Esophagus (tissue), 2 donors: ENCODE data around the gene FKBP1B. TPM values are rescaled to one million over a fixed set of nuclear protein-coding genes. Genes with fewer than 3 reads are reported as not detected.
"Not testable (repeated sequence)": the region's sequence is repeated elsewhere in the genome, so short reads cannot be mapped to it uniquely, and the experiment has no call there.

Experiments used
- H3K27ac ChIP-seq, 2 donors: one replicate each; pipeline ENCODE4 v1.5.1; 2013; ENCODE audit warnings: low read depth in 2 of 2, mild to moderate bottlenecking in 2 of 2, inconsistent platforms in 1 of 2, low read length in 1 of 2, moderate library complexity in 1 of 2
- H3K27me3 ChIP-seq, 2 donors: one replicate each; pipeline ENCODE4 v1.6.1; 2013; ENCODE audit warnings: low read length in 2 of 2, control low read depth in 1 of 2, mild to moderate bottlenecking in 1 of 2; ENCODE audit not compliant: insufficient read depth in 2 of 2, control insufficient read depth in 1 of 2
- H3K36me3 ChIP-seq, 2 donors: one replicate each; pipeline ENCODE4 v1.6.1; 2013; ENCODE audit warnings: low read length in 1 of 2; ENCODE audit not compliant: control insufficient read depth in 2 of 2, insufficient read depth in 2 of 2
- H3K4me1 ChIP-seq, 2 donors: one replicate each; pipeline ENCODE4 v1.6.1; 2013; ENCODE audit warnings: low read length in 1 of 2; ENCODE audit not compliant: control insufficient read depth in 2 of 2, insufficient read depth in 2 of 2
- H3K4me3 ChIP-seq, 2 donors: one replicate each; pipeline ENCODE4 v1.5.1; 2013; ENCODE audit warnings: low read length in 2 of 2, mild to moderate bottlenecking in 2 of 2, low read depth in 1 of 2, moderate library complexity in 1 of 2
- H3K9me3 ChIP-seq, 2 donors: one replicate each; pipeline ENCODE4 v1.6.1; 2013; ENCODE audit warnings: mild to moderate bottlenecking in 2 of 2, low read depth in 1 of 2, low read length in 1 of 2, moderate library complexity in 1 of 2; ENCODE audit not compliant: control insufficient read depth in 2 of 2, insufficient read depth in 1 of 2
- WGBS, 2 donors: extraction: QIAGEN DNeasy Blood & Tissue Kit; methylation state at CpG; one replicate each; pipeline ENCODE4 v1.1.7; 2013; 5-methylcytosine and 5-hydroxymethylcytosine counted together
- polyA plus RNA-seq, 2 donors: library from polyadenylated mRNA; stranded (reverse); fragments of 200-250 nt; gene quantifications; one replicate each; pipeline ENCODE4 v1.2.3, GENCODE V29; 2013
- donor health status: healthy with polysubstance abuse.
- donor health status: Bipolar disorder and iron deficiency.

FKBP1B gene
- polyA plus RNA-seq, 2 donors: 6.7 to 7.6 TPM

DNA sequence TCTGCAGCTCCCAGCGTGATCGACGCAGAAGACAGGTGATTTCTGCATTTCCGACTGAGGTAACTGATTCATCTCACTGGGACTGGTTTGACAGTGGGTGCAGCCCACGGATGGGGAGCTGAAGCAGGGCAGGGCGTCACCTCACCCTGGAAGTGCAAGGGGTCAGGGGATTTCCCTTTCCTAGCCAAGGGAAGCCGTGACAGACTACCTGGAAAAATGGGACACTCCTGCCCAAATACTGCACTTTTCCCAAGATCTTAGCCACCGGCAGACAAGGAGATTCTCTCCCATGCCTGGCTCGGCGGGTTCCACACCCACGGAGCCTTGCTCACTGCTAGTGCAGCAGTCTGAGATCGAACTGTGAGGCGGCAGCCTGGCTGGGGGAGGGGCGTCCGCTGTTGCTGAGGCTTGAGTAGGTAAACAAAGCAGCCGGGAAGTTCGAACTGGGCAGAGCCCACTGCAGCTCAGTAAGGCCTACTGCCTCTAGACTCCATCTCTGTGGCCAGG is 45.7 kb downstream of the FKBP1B start:
- not testable (repeated sequence) for H3K4me1 ChIP-seq, H3K9me3 ChIP-seq, H3K27me3 ChIP-seq, H3K36me3 ChIP-seq, H3K27ac ChIP-seq, H3K4me3 ChIP-seq
- 70 to 84% methylated on average over 17 of the region's 17 CpGs for WGBS, 2 donors

DNA sequence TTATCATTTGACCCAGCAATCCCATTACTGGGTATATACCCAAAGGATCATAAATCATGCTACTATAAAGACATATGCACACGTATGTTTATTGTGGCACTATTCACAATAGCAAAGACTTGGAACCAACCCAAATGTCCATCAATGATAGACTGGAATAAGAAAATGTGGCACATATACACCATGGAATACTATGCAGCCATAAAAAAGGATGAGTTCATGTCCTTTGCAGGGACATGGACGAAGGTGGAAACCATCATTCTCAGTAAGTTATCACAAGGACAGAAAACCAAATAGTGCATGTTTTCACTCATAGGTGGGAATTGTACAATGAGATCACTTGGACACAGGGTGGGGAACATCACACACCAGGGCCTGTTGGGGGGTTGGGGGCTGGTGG is 51.2 kb downstream of the FKBP1B start:
- H3K4me1 ChIP-seq, H3K27ac ChIP-seq, H3K36me3 ChIP-seq, H3K27me3 ChIP-seq, H3K9me3 ChIP-seq, H3K4me3 ChIP-seq: not testable (repeated sequence)
- WGBS, 2 donors: 83 to 97% methylated on average over 2 of the region's 2 CpGs

DNA sequence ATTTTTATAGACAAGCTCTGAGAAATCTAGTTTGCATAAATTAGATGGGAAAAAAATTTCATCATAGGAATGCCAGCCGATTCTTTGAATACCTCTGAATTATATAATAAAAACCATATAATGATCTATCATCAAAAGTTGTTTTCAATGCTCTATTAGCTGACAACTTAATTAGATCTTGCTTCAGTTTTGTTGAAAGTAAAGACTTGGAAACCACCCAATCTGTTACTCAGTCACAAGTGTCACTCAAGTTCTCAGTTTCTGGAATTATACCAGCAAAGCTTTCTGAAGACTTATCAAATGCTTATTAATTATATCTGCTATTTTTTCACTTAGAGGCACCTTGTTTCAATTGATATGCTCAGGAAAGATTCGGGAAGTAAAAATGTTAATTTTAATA is 52.5 kb downstream of the FKBP1B start:
- H3K27me3 ChIP-seq: no peaks in the 10 kb centered on the region
- no peak overlapping the region for H3K4me3 ChIP-seq
- H3K9me3 ChIP-seq: no peaks in the 10 kb centered on the region
- no peak overlapping the region for H3K27ac ChIP-seq
- H3K4me1 ChIP-seq: peaks cover 0 to 3% of the 10 kb centered on the region in 2 donors
- 67 to 88% methylated on average over 2 of the region's 2 CpGs for WGBS, 2 donors
- H3K36me3 ChIP-seq: peaks cover 0 to 10% of the 10 kb centered on the region in 2 donors

DNA sequence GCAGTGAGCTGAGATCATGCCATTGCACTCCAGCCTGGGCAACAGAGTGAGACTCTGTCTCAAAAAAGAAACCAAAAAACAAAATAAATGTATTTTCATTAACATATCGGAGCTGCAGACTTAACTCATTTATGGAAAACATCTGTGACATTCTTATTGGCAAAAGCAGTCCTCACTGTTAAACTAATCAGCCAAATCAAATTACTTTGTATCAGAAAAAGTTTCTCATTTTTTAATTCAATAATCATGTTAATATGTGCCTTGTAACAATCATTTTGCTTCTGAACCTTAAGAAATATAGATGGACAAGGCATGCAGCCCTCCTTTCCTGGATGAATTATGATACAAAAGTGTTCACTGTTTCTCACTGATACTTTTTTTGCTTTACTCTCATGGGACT is 53.1 kb downstream of the FKBP1B start:
- WGBS, 2 donors: 80 to 83% methylated on average over 1 of the region's 1 CpG

DNA sequence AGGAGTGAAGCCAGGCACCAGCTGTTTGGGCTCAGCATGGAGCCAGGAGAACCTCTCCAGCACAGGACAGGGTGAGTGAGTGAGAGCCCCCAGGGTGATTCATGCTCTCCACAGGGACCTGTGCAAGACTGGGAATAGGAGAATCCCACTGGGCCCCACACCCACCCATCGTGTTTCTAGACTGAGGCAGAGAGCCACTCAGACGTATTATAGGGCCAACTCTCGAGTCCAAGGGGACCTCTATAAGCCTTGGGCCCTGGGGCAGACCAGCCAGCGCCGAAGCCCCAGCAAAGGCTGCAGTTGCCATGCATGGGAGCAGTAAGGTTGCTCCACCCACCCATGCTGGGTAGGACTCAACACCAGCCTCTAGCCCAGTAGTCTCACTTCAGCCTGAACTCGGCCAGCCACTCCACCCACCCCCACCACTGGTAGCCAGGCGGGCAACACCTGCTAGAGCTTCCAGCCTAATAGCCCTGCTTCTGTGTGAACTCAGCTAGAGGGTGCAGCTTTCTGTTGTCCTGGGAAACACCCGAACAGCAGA is 54.6 kb downstream of the FKBP1B start:
- no peaks in the 10 kb centered on the region for H3K27me3 ChIP-seq
- peaks cover 0 to 10% of the 10 kb centered on the region in 2 donors for H3K36me3 ChIP-seq
- 94 to 96% methylated on average over 8 of the region's 8 CpGs for WGBS, 2 donors
- H3K4me1 ChIP-seq: peaks cover 0 to 3% of the 10 kb centered on the region in 2 donors
- no peaks in the 10 kb centered on the region for H3K9me3 ChIP-seq
- H3K4me3 ChIP-seq: no peak overlapping the region
- H3K27ac ChIP-seq: peak overlapping the region in 1 of 2 donors; percentile 50

More for the DNA sequence above, 53.1 kb downstream of the FKBP1B start:
- H3K4me1 ChIP-seq: peaks cover 0 to 3% of the 10 kb centered on the region in 2 donors
- H3K4me3 ChIP-seq: no peak overlapping the region
- no peaks in the 10 kb centered on the region for H3K27me3 ChIP-seq
- H3K36me3 ChIP-seq: peaks cover 0 to 10% of the 10 kb centered on the region in 2 donors
- no peak overlapping the region for H3K27ac ChIP-seq
- no peaks in the 10 kb centered on the region for H3K9me3 ChIP-seq

DNA sequence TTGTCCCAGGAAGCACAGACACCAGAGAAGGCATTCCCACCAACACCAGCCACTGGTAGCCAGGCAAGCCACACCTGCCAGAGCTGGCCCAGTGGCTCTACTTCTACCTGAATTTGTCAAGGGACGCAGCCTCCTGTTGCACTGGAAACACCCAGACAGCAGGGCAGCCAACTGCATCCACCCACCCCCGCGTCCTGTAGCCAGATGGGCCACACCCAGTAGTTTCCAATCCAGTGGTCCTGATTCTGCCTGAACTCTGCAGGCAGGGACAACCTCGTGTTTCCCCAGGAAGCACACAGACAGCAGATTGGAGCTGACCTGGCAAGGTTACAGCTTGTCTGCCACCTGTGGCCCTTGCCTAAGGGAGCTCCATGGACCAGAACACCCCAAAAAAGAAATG is 55.4 kb downstream of the FKBP1B start:
- peaks cover 0 to 3% of the 10 kb centered on the region in 2 donors for H3K4me1 ChIP-seq
- no peaks in the 10 kb centered on the region for H3K9me3 ChIP-seq
- no peaks in the 10 kb centered on the region for H3K27me3 ChIP-seq
- peak overlapping the region in 1 of 2 donors; percentile 34 for H3K27ac ChIP-seq
- WGBS, 2 donors: 51 to 75% methylated on average over 4 of the region's 4 CpGs
- peaks cover 0 to 10% of the 10 kb centered on the region in 2 donors for H3K36me3 ChIP-seq
- no peak overlapping the region for H3K4me3 ChIP-seq

DNA sequence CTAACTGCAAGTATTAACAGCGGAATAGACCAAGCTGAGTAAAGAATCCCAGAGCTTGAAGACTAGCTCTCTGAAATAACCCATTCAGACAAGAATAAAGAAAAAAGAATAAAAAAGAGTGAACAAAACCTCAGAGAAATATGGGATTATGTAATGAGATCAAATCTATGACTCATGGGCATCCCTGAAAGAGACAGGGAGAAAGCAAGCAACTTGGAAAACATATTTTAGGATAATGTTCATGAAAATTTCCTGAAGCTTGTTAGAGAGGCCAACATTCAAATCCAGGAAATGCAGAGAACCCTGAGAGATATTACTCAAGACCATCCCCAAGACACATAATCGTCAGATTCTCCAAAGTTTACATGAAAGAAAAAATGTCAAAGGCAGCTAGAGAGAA is 56.3 kb downstream of the FKBP1B start:
- Histone ChIP-seq H3K4me3 (no peak overlapping the region), H3K4me1 (peaks cover 0 to 3% of the 10 kb centered on the region in 2 donors), H3K27me3 (no peaks in the 10 kb centered on the region), H3K27ac (no peak overlapping the region), H3K36me3 (peaks cover 0 to 10% of the 10 kb centered on the region in 2 donors), H3K9me3 (no peaks in the 10 kb centered on the region)
- WGBS, 2 donors: 25 to 46% methylated on average over 2 of the region's 2 CpGs

DNA sequence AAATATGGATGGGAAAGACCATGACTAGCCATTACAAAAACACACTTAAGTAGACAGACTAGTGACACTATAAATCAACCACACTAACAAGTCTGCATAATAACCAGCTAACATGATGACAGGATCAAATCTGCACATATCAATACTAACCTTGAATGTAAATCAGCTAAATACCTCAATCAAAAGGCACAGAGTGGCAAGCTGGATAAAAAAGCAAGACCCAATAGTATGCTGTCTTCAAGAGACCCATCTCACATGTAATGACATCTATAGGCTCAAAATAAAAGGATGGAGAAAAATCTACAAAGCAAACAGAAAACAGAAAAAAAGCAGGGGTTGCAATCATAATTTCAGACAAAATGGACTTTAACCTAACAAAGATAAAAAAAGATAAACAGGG is 57.2 kb downstream of the FKBP1B start:
- H3K4me1 ChIP-seq: peaks cover 0 to 3% of the 10 kb centered on the region in 2 donors
- peaks cover 0 to 10% of the 10 kb centered on the region in 2 donors for H3K36me3 ChIP-seq
- H3K27me3 ChIP-seq: no peaks in the 10 kb centered on the region
- no peaks in the 10 kb centered on the region for H3K9me3 ChIP-seq
- no peak overlapping the region for H3K4me3 ChIP-seq
- no peak overlapping the region for H3K27ac ChIP-seq

DNA sequence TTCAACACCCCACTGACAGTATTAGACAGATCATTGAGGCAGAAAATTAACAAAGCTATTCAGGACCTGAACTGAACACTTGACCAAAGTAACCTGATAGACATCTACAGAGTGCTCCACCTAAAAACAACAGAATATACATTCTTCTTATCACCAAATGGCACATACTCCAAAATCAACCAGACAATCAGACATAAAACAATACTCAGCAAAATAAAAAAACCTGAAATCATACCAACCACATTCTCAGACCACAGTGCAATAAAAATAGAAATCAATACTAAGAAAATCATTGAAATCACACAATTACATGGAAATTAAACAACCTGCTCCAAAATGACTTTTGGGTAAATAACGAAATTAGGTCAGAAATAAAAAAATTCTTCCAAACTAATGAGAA is 57.8 kb downstream of the FKBP1B start:
- H3K36me3 ChIP-seq: peaks cover 0 to 10% of the 10 kb centered on the region in 2 donors
- peaks cover 0 to 3% of the 10 kb centered on the region in 2 donors for H3K4me1 ChIP-seq
- no peak overlapping the region for H3K4me3 ChIP-seq
- 40 to 97% methylated on average over 1 of the region's 1 CpG for WGBS, 2 donors
- no peak overlapping the region for H3K27ac ChIP-seq
- H3K27me3 ChIP-seq: no peaks in the 10 kb centered on the region
- no peaks in the 10 kb centered on the region for H3K9me3 ChIP-seq

DNA sequence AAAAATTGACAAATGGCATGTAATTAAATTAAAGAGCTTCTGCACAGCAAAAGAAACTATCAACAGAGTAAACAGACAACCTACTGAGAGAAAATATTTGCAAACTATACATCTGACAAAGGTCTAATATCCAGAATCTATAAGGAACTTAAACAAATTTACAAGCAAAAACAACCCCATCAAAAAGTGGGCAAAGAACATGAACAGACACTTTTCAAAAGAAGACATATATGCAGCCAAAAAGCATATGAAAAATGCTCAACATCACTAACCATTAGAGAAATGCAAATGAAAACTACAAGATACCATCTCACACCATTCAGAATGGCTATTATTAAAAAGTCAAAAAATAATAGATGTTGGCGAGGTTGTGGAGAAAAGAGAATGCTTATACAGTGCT is 59.9 kb downstream of the FKBP1B start:
- H3K27me3 ChIP-seq, H3K4me1 ChIP-seq, H3K9me3 ChIP-seq, H3K4me3 ChIP-seq, H3K27ac ChIP-seq, H3K36me3 ChIP-seq: not testable (repeated sequence)
- WGBS, 2 donors: 100% methylated on average over 1 of the region's 1 CpG
